CD4-positive, alpha-beta T cell treated with Interleukin-15 for 1 hour (primary cell): Measurements from ENCODE around the gene ZFP62.
"Not testable (repeated sequence)": the region's sequence is repeated elsewhere in the genome, so short reads cannot be mapped to it uniquely, and the experiment has no call there.

Source experiments
- DNase-seq: peaks from one replicate; pipeline ENCODE4 v3.0.0-alpha.2; 2020

The ZFP62 gene

GRCh38 chr5:180860887-180861822 is at the start of gene ZFP62:
TSS of gene ZFP62 (minus strand) at chr5:180861276. CDS start at chr5:180861219, 57 bp downstream.
- DNase-seq = peak; percentile 91

GRCh38 chr5:180910735-180911134 is 49.7 kb upstream of the ZFP62 start:
- no peak for DNase-seq

GRCh38 chr5:180910182-180910581 is 49.1 kb upstream of the ZFP62 start:
- DNase-seq = no peak

- DNase-seq = no peak
These were observed 48.7 kb upstream of the ZFP62 start for GRCh38 chr5:180909782-180910181.

- no peak for DNase-seq
These were observed 48.1 kb upstream of the ZFP62 start for GRCh38 chr5:180908998-180909731.

GRCh38 chr5:180908400-180908799 is 47.3 kb upstream of the ZFP62 start:
- DNase-seq = no peak

- no peak for DNase-seq
These were observed 40.4 kb upstream of the ZFP62 start for GRCh38 chr5:180901319-180902009.

GRCh38 chr5:180900178-180900577 is 39.1 kb upstream of the ZFP62 start:
- DNase-seq = no peak

- DNase-seq = no peak
These were observed 37.7 kb upstream of the ZFP62 start, which contains the start of gene BTNL8 for GRCh38 chr5:180898621-180899246. TSS of gene BTNL8 (plus strand) at chr5:180899159. CDS start at chr5:180899311, 152 bp downstream.

GRCh38 chr5:180895330-180895729 is 34.3 kb upstream of the ZFP62 start:
- not testable (repeated sequence) for DNase-seq

- no peak for DNase-seq
These were observed 28.3 kb upstream of the ZFP62 start for GRCh38 chr5:180889381-180889780.

GRCh38 chr5:180885845-180886529 is 24.9 kb upstream of the ZFP62 start:
- DNase-seq = not testable (repeated sequence)

- DNase-seq = no peak
These were observed 14.9 kb upstream of the ZFP62 start for GRCh38 chr5:180875860-180876426.

GRCh38 chr5:180874804-180875582 is 13.9 kb upstream of the ZFP62 start:
- DNase-seq = no peak

- peak; percentile 49 for DNase-seq
These were observed 12.8 kb upstream of the ZFP62 start for GRCh38 chr5:180873615-180874520.

- no peak for DNase-seq
These were observed 11.3 kb upstream of the ZFP62 start for GRCh38 chr5:180872419-180872818.

- DNase-seq = no peak
These were observed 9.4 kb upstream of the ZFP62 start for GRCh38 chr5:180870276-180871068.

GRCh38 chr5:180869587-180869986 is 8.5 kb upstream of the ZFP62 start:
- DNase-seq = no peak

- DNase-seq = peak; percentile 56
These were observed 7.9 kb upstream of the ZFP62 start for GRCh38 chr5:180868960-180869359.
